ENCODE measurements around the gene SRSF5. TPM values are rescaled to one million over a fixed set of nuclear protein-coding genes. Genes with fewer than 3 reads are reported as not detected.

SRSF5 gene
- total and polyA plus RNA-seq, 2 of the 8 experiments (the other 6 are each of a cell fraction or from before 2014, with no cell fraction given) = 101 to 238 TPM

- Histone ChIP-seq H3K27me3 (replicated peaks in 1 of 4; ENCODE audit: control insufficient read depth in 3 of 4, extremely low read depth in 1 of 4, insufficient read depth in 3 of 4, low read length in 3 of 4) (no peaks in the 10 kb centered on the region), H2BK12ac (ENCODE audit: low read depth, low read length) (no peak overlapping the region), H2BK20ac (ENCODE audit: low read length) (no peak overlapping the region), H2AK5ac (ENCODE audit: low read depth, low read length) (no peak overlapping the region), H3K23ac (ENCODE audit: insufficient read length) (no peak overlapping the region), H3K18ac (ENCODE audit: extremely low read depth, low read length) (no peak overlapping the region), H3K79me2 (ENCODE audit: control insufficient read depth in 1 of 2, insufficient read depth in 2 of 2, low read length in 2 of 2) (no peaks in the 10 kb centered on the region), H3K4me2 (ENCODE audit: insufficient read depth in 1 of 2, low read depth in 2 of 2, low read length in 2 of 2) (no peak overlapping the region), H2BK5ac (ENCODE audit: low read depth, low read length) (no peak overlapping the region), H3K9ac (replicated peaks in 1 of 4; ENCODE audit: extremely low read depth in 1 of 4, low read depth in 3 of 4, low read length in 3 of 4) (no peak overlapping the region), H4K5ac (ENCODE audit: insufficient read length, low read depth, low read length) (no peak overlapping the region), H2BK15ac (ENCODE audit: low read length) (no peak overlapping the region), H4K91ac (replicated peaks; ENCODE audit: insufficient read length, low read length) (no peak overlapping the region), H4K20me1 (replicated peaks in 1 of 2; ENCODE audit: control insufficient read depth in 1 of 2, insufficient read depth in 2 of 2, low read length in 2 of 2) (no peaks in the 10 kb centered on the region), H3K23me2 (ENCODE audit: low read depth, low read length) (no peaks in the 10 kb centered on the region), H3K27ac (ENCODE audit: low read depth, low read length) (no peak overlapping the region), H3K79me1 (ENCODE audit: low read depth, low read length) (no peaks in the 10 kb centered on the region), H3K9me3 (ENCODE audit: insufficient read depth in 2 of 2, low read depth in 1 of 2, low read length in 1 of 2) (no peaks in the 10 kb centered on the region), H2BK120ac (replicated peaks; ENCODE audit: low read depth, low read length) (no peak overlapping the region), H3K4me3 (ENCODE audit: extremely low read depth in 1 of 4, insufficient read depth in 2 of 4, low read depth in 3 of 4, low read length in 4 of 4) (no peak overlapping the region), H3K36me3 (ENCODE audit: control insufficient read depth in 2 of 4, insufficient read depth in 4 of 4, low read length in 3 of 4) (no peaks in the 10 kb centered on the region), H3K4me1 (replicated peaks in 1 of 4; ENCODE audit: control insufficient read depth in 3 of 4, insufficient read depth in 4 of 4, low read length in 3 of 4) (peaks cover 0 to 5% (median 4%) of the 10 kb centered on the region in 4 experiments; a peak in 4 of 7 replicates), H4K8ac (ENCODE audit: extremely low read depth, insufficient read depth, low read length) (no peak overlapping the region), H2AFZ (ENCODE audit: low read length) (no peak overlapping the region), H3K4ac (replicated peaks; ENCODE audit: insufficient read length, low read depth, low read length) (no peak overlapping the region), H3K14ac (ENCODE audit: insufficient read length) (no peak overlapping the region), H3K56ac (replicated peaks; ENCODE audit: insufficient read length, low read depth, low read length) (no peak overlapping the region)
- ChIA-PET CTCF (ENCODE audit: partially characterized antibody) (interaction anchor here (0.6 to 1.8 kb wide), 6 partner anchors 14 to 274 kb away, joined by 3 to 9 read pairs (median 4); no protein-coding TSS in a partner anchor), POLR2A (ENCODE audit: partially characterized antibody) (no interaction called here)
- no peak for TF ChIP-seq HDAC2 (IDR thresholded peaks at IDR 0.05; ENCODE audit: borderline replicate concordance in 1 of 2, low read depth in 2 of 2, low read length in 2 of 2)
- peak in 1 of 3 experiments; percentile 25; a peak in 1 of 4 replicates for TF ChIP-seq CTCF (IDR thresholded peaks at IDR 0.05; ENCODE audit: control extremely low read depth in 1 of 3, insufficient read depth in 1 of 3, low read depth in 1 of 3, low read length in 3 of 3)
- TF ChIP-seq BACH1 (IDR thresholded peaks at IDR 0.05; ENCODE audit: low read length) = no peak
- DNase-seq (ENCODE audit: low read depth in 1 of 2, low spot score in 2 of 2) (no peak), FAIRE-seq (no peak)
Observed at GRCh38 chr14:69803753-69804152, 36.8 kb downstream of the SRSF5 start.

All from H1 (cell line).